Activated CD4-positive, alpha-beta memory T cell treated with anti-CD3 and anti-CD28 coated beads for 36 hours (primary cell): Measurements from ENCODE around the gene SYT1. TPM values are rescaled to one million over a fixed set of nuclear protein-coding genes. Genes with fewer than 3 reads are reported as not detected.

Source experiments
- CTCF ChIA-PET: fragments of 350-600 bp; sonication (Branson Sonifier 250); formaldehyde crosslinking; loops from one replicate; lab custom pipeline; 2021; ENCODE audit warnings: antibody characterized with exemption, inconsistent platforms; lab: Charles Lee
- POLR2A ChIA-PET: fragments of 350-600 bp; sonication (Branson Sonifier 250); formaldehyde crosslinking; loops from one replicate; lab custom pipeline; 2021; ENCODE audit warnings: antibody characterized with exemption; lab: Charles Lee
- DNase-seq: peaks from one replicate; pipeline ENCODE4 v3.0.0-alpha.2; 2020
- H3K27ac Mint-ChIP-seq: one replicate; pipeline ENCODE4 v1.8.0; 2021; ENCODE audit warnings: mixed read lengths
- H3K27me3 Mint-ChIP-seq: one replicate; pipeline ENCODE4 v1.8.0; 2021; ENCODE audit warnings: mixed read lengths
- H3K36me3 Mint-ChIP-seq: one replicate; pipeline ENCODE4 v1.8.0; 2021; ENCODE audit warnings: mixed read lengths
- H3K4me1 Mint-ChIP-seq: one replicate; pipeline ENCODE4 v1.8.0; 2021; ENCODE audit warnings: low read depth, mixed read lengths
- H3K4me3 Mint-ChIP-seq: one replicate; pipeline ENCODE4 v1.8.0; 2021; ENCODE audit warnings: mild to moderate bottlenecking, mixed read lengths
- H3K9me3 Mint-ChIP-seq: one replicate; pipeline ENCODE4 v1.8.0; 2021; ENCODE audit warnings: mixed read lengths
- intact Hi-C: fragments of 100-400 bp; cut with micrococcal nuclease; formaldehyde crosslinking; loops from one replicate; pipeline ENCODE4 v1.15.1; 2023
- total RNA-seq, 2 experiments: library from RNA; stranded (reverse); gene quantifications; one replicate each; pipeline ENCODE4 v1.2.3, GENCODE V29; 2021

Gene SYT1
- total RNA-seq, 2 experiments from 2014 or later: not detected

DNA sequence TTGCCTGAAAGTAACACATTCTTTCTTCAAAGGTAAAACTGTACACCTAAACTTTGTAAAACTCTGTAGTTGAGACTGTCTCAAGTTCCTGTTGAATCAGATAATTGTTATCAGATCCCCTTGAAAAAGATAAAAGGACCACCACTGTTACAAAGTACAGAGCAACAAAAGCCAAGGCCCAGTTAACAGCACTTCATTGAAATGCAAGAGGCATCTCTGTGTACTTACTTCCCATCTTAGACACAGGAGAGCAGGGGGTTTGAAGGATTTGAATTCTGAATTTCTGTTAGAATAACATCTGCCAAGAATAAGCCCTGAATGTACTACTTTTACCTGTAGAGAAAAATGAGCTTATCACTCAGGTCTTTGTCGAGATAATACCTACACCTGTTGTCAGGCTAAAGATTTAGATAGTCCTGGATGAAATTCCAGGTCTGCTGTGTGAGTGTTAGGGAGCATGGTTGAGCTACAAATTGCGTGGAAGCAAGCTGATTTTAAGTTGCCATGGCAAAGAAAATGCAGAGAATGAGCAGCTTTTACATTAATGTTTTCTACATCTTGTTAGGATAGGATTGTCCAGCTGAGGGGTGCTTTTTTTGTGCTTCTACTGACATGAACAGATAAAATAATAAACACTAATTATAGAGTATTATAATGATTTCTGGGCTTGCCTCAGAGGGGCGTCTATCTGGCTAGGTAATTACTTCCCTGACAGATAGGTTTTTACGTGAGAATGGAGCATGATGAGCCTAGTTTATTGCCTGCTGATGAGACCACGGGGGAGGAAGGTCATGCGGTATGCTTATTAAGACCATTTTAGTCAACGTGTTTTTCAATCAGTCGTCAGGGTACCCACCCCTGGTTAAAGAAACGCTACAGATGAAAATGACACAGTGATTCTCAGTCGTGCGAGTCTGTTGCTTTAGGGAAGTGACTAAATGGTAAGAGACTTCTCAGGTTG is 517.0 kb downstream of the SYT1 start:
- no peak overlapping the region for H3K27ac Mint-ChIP-seq
- no peaks in the 10 kb centered on the region for H3K4me1 Mint-ChIP-seq
- H3K9me3 Mint-ChIP-seq: no peaks in the 10 kb centered on the region
- no peaks in the 10 kb centered on the region for H3K27me3 Mint-ChIP-seq
- CTCF ChIA-PET: no interaction called here
- POLR2A ChIA-PET: no interaction called here
- H3K4me3 Mint-ChIP-seq: no peak overlapping the region
- intact Hi-C loops: no loop called here
- H3K36me3 Mint-ChIP-seq: no peaks in the 10 kb centered on the region
- no peak for DNase-seq

DNA sequence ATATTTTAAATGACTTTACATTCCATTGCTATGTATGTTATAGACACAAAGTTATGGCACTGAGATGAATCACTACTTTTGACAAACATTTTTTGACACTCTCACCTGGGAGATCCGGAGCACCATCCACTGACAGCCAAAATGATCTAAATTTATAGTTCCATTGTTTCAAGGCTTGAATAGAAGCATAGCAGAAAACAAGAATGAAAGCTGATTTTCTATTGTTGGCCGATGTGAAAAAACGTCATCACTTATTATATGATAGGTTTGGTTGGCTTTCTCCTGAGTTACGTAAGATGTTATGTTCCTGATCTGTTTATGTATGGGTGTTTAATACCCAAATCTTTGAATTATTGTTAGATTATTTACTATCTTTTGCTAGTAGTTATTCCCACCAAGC is 520.0 kb downstream of the SYT1 start:
- intact Hi-C loops: no loop called here
- CTCF ChIA-PET: no interaction called here
- Mint-ChIP-seq H3K4me1 (no peaks in the 10 kb centered on the region), H3K36me3 (no peaks in the 10 kb centered on the region), H3K27ac (no peak overlapping the region), H3K27me3 (no peaks in the 10 kb centered on the region), H3K9me3 (no peaks in the 10 kb centered on the region), H3K4me3 (no peak overlapping the region)
- POLR2A ChIA-PET: no interaction called here
- no peak for DNase-seq

DNA sequence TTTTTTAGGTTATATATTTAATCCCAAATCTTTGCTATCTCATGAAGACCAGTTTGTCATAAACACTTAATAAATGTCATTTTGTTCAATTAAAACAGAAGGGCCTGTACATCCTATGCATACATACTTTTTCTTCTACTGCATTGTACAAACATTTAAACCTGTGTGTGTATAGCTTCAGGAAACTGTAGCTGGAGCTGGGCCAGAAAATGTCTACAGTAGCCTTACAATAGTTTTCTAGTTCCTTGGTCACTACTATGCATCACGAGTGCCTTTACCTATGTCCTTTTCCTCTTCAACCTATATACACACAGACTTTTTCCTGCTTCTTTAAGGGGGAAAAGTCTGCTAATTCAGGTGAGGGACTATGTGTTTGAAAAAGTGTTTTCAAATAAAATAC is 523.4 kb downstream of the SYT1 start:
- Mint-ChIP-seq H3K36me3 (no peaks in the 10 kb centered on the region), H3K27ac (no peak overlapping the region), H3K4me1 (no peaks in the 10 kb centered on the region), H3K4me3 (no peak overlapping the region), H3K27me3 (no peaks in the 10 kb centered on the region), H3K9me3 (no peaks in the 10 kb centered on the region)
- POLR2A ChIA-PET: no interaction called here
- intact Hi-C loops: no loop called here
- DNase-seq: no peak
- CTCF ChIA-PET: no interaction called here

- ChIA-PET CTCF (no interaction called here), POLR2A (no interaction called here)
- no peaks in the 10 kb centered on the region for H3K9me3 Mint-ChIP-seq
- no peaks in the 10 kb centered on the region for H3K36me3 Mint-ChIP-seq
- intact Hi-C loops: no loop called here
- no peak for DNase-seq
- no peak overlapping the region for H3K27ac Mint-ChIP-seq
- H3K4me1 Mint-ChIP-seq: no peaks in the 10 kb centered on the region
- no peaks in the 10 kb centered on the region for H3K27me3 Mint-ChIP-seq
- H3K4me3 Mint-ChIP-seq: no peak overlapping the region
Measured at GRCh38 chr12:79393842-79394241, 529.3 kb downstream of the SYT1 start.

GRCh38 chr12:79397609-79398008 is 533.0 kb downstream of the SYT1 start:
- H3K4me1 Mint-ChIP-seq: no peaks in the 10 kb centered on the region
- POLR2A ChIA-PET: no interaction called here
- H3K27ac Mint-ChIP-seq: no peak overlapping the region
- H3K4me3 Mint-ChIP-seq: no peak overlapping the region
- no peak for DNase-seq
- intact Hi-C loops: no loop called here
- H3K36me3 Mint-ChIP-seq: no peaks in the 10 kb centered on the region
- CTCF ChIA-PET: no interaction called here
- H3K27me3 Mint-ChIP-seq: no peaks in the 10 kb centered on the region
- H3K9me3 Mint-ChIP-seq: no peaks in the 10 kb centered on the region

DNA sequence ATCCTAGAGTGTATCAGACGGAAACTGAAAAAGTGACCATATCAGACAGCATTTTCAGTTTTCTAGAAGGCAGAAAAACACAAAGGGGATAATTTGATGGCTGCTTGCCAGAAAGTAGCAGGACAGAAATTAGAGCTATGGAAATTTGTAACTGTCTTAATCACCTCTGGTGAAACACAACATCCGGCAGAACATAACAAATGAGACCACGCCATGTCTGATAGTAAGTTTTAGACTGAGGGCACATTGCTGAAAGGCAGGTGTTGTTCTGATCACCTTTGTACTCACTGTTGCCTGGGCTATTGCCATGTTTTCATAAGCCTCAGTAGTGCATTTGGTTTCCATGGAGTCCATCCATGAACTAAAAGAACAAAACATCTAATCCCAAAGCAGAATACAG is 535.9 kb downstream of the SYT1 start:
- ChIA-PET CTCF (no interaction called here), POLR2A (no interaction called here)
- intact Hi-C loops: no loop called here
- Mint-ChIP-seq H3K27me3 (no peaks in the 10 kb centered on the region), H3K9me3 (no peaks in the 10 kb centered on the region), H3K36me3 (no peaks in the 10 kb centered on the region), H3K4me3 (no peak overlapping the region), H3K27ac (no peak overlapping the region), H3K4me1 (no peaks in the 10 kb centered on the region)
- DNase-seq: no peak

DNA sequence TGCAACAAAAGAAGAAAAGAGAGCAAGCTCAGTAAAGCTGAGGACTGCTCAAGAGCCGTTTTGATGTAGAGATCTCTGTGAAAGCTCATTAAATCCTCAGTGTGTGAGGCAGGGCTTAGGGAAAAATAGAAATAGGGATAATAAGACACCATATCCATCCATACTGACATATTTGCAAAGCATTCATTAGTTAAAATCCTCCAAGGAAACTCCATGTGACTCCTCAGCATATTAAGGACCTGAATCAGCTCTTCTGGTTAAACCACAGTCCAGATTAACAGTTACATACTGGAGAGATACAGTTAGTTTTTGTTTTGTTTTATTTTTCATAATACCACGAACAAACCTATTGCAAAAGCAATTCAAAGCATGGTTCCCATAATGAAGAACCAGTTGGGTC is 538.0 kb downstream of the SYT1 start:
- no peaks in the 10 kb centered on the region for H3K4me1 Mint-ChIP-seq
- H3K4me3 Mint-ChIP-seq: no peak overlapping the region
- H3K27ac Mint-ChIP-seq: no peak overlapping the region
- H3K27me3 Mint-ChIP-seq: no peaks in the 10 kb centered on the region
- ChIA-PET POLR2A (no interaction called here), CTCF (no interaction called here)
- DNase-seq: no peak
- H3K36me3 Mint-ChIP-seq: no peaks in the 10 kb centered on the region
- intact Hi-C loops: no loop called here
- no peaks in the 10 kb centered on the region for H3K9me3 Mint-ChIP-seq

- H3K36me3 Mint-ChIP-seq: no peaks in the 10 kb centered on the region
- H3K4me1 Mint-ChIP-seq: no peaks in the 10 kb centered on the region
- intact Hi-C loops: loop anchor here (5.0 kb wide), 1 partner anchor 330 kb away; no protein-coding TSS in a partner anchor
- H3K27me3 Mint-ChIP-seq: no peaks in the 10 kb centered on the region
- ChIA-PET CTCF (no interaction called here), POLR2A (no interaction called here)
- no peak for DNase-seq
- no peak overlapping the region for H3K4me3 Mint-ChIP-seq
- H3K9me3 Mint-ChIP-seq: no peaks in the 10 kb centered on the region
- H3K27ac Mint-ChIP-seq: no peak overlapping the region
Measured at GRCh38 chr12:79406993-79407392, 542.4 kb downstream of the SYT1 start.

DNA sequence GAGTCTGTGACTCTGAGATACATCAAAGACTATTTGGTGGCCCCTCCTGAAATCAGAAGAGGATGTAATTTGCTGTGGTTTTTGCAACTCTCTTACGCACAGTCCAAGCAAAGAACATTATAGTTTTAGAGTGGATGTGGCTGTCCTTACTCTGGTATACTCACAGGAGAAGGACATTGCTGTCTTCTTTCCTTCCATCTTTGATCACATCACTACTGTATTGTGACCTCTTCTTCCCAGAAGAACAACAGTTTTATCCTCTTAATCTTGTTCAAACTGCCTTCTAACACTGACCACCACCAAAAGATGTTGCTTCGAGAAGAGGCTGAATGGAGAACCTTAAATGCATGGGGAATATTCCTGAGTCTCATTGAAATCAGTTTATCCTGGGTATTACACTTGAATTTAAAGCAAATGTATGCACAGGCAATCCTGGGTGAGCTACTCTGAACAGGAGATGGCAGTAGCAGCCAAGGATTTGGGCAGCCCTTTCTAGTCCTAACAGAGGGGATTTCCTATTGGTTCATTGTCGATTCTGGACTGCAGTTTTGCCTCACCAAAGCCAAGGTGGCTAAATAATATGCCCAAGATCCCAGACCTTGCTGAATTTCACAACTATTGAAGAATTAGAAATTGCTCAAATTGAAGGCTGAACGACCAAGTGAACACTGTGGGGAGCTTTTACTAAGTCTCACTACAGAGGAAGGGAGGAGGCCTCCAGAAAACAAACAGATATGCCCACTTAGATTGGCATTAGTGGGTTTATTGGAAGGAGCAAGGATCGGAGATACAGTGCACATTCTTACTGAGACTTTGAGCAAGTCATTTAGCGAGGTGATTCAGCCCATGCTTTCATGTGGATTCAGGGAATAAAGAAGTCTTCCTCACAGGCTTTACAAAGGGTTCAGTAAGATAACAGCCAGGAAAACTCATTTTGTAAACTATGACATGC is 543.4 kb downstream of the SYT1 start:
- Mint-ChIP-seq H3K9me3 (no peaks in the 10 kb centered on the region), H3K27ac (no peak overlapping the region), H3K4me3 (no peak overlapping the region), H3K27me3 (no peaks in the 10 kb centered on the region), H3K4me1 (no peaks in the 10 kb centered on the region), H3K36me3 (no peaks in the 10 kb centered on the region)
- ChIA-PET POLR2A (no interaction called here), CTCF (no interaction called here)
- intact Hi-C loops: loop anchor here (5.0 kb wide), 1 partner anchor 329 kb away; no protein-coding TSS in a partner anchor
- peak; percentile 15 for DNase-seq

DNA sequence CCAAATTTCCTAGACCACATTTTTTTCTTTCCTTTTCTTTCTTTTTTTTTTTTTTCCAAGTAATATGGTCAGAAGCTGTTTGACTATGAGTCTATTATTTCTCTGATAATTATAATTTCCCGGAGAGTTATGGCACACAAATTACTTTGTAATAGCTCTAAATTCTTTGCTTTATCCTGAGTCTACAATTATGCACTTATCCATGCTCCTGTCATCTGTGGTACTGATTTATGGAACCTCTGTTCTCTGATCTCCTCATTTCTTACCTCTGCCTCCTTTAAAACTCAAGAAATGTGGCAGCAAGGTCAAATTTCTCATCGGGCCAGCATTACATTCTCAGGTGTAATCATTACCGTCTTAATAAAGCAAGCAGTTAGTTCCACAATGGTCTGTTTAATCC is 544.1 kb downstream of the SYT1 start:
- POLR2A ChIA-PET: no interaction called here
- no peaks in the 10 kb centered on the region for H3K36me3 Mint-ChIP-seq
- no peak overlapping the region for H3K27ac Mint-ChIP-seq
- intact Hi-C loops: loop anchor here (5.0 kb wide), 1 partner anchor 329 kb away; no protein-coding TSS in a partner anchor
- no peaks in the 10 kb centered on the region for H3K9me3 Mint-ChIP-seq
- CTCF ChIA-PET: no interaction called here
- DNase-seq: no peak
- H3K4me3 Mint-ChIP-seq: no peak overlapping the region
- H3K4me1 Mint-ChIP-seq: no peaks in the 10 kb centered on the region
- no peaks in the 10 kb centered on the region for H3K27me3 Mint-ChIP-seq

DNA sequence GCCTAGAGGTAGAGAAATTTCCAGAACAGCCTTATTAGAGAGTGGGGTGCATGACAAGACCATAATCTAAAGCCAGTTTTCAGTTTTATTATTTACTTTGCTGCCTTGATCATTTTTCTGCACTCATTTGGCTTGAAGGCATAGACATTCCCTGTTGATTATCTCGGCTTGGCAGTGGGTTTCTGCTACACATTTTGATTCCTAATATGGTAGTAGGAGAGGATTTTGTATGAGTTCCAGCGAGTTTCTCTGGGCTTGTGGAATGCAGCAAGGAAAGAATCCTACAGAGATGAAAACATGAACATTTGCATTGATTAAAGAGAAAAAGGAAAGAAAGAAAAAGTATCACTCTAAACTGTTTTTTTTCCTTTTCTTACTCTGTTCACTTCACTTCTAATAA is 545.0 kb downstream of the SYT1 start:
- Mint-ChIP-seq H3K4me3 (no peak overlapping the region), H3K4me1 (no peaks in the 10 kb centered on the region), H3K27me3 (no peaks in the 10 kb centered on the region), H3K36me3 (no peaks in the 10 kb centered on the region), H3K9me3 (no peaks in the 10 kb centered on the region), H3K27ac (no peak overlapping the region)
- intact Hi-C loops: loop anchor here (5.0 kb wide), 1 partner anchor 328 kb away; no protein-coding TSS in a partner anchor
- POLR2A ChIA-PET: no interaction called here
- DNase-seq: no peak
- CTCF ChIA-PET: no interaction called here

DNA sequence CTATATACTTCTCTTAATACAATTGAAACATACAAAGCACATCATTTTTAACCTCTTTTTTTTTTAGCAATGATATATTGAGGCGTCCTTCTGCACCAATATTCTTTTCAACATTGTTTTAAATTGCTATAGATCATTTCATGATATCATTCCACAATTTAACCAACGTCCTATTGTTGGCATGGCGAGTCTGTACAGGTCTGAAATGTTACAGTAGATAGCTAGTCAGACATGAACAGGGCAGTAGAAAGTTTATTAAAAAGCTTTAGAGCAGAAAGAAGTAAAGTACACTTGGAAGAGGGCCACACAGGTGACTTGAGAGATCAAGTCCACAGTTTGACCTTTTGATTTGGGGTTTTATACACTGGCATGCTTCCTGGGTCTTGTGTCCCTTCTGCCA is 547.2 kb downstream of the SYT1 start:
- Mint-ChIP-seq H3K9me3 (no peaks in the 10 kb centered on the region), H3K4me3 (no peak overlapping the region), H3K27ac (no peak overlapping the region), H3K4me1 (no peaks in the 10 kb centered on the region), H3K36me3 (no peaks in the 10 kb centered on the region), H3K27me3 (no peaks in the 10 kb centered on the region)
- intact Hi-C loops: no loop called here
- CTCF ChIA-PET: no interaction called here
- POLR2A ChIA-PET: no interaction called here
- no peak for DNase-seq
